ENCODE data around the gene CD2. TPM values are rescaled to one million over a fixed set of nuclear protein-coding genes. Genes with fewer than 3 reads are reported as not detected.

CD2 gene, protein sequence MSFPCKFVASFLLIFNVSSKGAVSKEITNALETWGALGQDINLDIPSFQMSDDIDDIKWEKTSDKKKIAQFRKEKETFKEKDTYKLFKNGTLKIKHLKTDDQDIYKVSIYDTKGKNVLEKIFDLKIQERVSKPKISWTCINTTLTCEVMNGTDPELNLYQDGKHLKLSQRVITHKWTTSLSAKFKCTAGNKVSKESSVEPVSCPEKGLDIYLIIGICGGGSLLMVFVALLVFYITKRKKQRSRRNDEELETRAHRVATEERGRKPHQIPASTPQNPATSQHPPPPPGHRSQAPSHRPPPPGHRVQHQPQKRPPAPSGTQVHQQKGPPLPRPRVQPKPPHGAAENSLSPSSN
- total RNA-seq: not detected in 2 replicates

GRCh38 chr1:116754198-116754977, at the start of gene CD2:
CD2 (plus strand) TSS chr1:116754430; CDS start chr1:116754493, 63 bp downstream.

Other genes with a start within 250 kb of the CD2 start
- gene CD58, start 183.4 kb upstream of the CD2 start, total RNA-seq: 22.7 and 33.7 TPM in 2 replicates
- gene IGSF3, start 86.7 kb upstream of the CD2 start, total RNA-seq: 33.9 and 38.3 TPM in 2 replicates
- gene PTGFRN, start 155.5 kb downstream of the CD2 start, total RNA-seq: 121 and 151 TPM in 2 replicates
- gene CD101, start 247.3 kb downstream of the CD2 start, total RNA-seq: 0.46 and 0.70 TPM in 2 replicates